Breast epithelium (tissue), 3 donors: ENCODE results near the gene RNF31.

Source experiments
- POLR2A ChIP-seq: fragments of 450-650 bp; IDR thresholded peaks from one replicate; pipeline ENCODE4 v1.6.1; 2016; ENCODE audit warnings: antibody characterized with exemption, mild to moderate bottlenecking, moderate library complexity
- TF ChIP-seq, protein P1 (sequence below), 3 donors: fragments of 450-650 bp; IDR thresholded peaks; one replicate each; pipeline ENCODE4 v1.5.1; 2016 to 2017; ENCODE audit warnings: antibody characterized with exemption in 3 of 3, mild to moderate bottlenecking in 3 of 3, moderate library complexity in 3 of 3

- TF ChIP-seq, protein P1, sequence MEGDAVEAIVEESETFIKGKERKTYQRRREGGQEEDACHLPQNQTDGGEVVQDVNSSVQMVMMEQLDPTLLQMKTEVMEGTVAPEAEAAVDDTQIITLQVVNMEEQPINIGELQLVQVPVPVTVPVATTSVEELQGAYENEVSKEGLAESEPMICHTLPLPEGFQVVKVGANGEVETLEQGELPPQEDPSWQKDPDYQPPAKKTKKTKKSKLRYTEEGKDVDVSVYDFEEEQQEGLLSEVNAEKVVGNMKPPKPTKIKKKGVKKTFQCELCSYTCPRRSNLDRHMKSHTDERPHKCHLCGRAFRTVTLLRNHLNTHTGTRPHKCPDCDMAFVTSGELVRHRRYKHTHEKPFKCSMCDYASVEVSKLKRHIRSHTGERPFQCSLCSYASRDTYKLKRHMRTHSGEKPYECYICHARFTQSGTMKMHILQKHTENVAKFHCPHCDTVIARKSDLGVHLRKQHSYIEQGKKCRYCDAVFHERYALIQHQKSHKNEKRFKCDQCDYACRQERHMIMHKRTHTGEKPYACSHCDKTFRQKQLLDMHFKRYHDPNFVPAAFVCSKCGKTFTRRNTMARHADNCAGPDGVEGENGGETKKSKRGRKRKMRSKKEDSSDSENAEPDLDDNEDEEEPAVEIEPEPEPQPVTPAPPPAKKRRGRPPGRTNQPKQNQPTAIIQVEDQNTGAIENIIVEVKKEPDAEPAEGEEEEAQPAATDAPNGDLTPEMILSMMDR (IDR thresholded peaks at IDR 0.05), result no peak
- TF ChIP-seq POLR2A, result no peak
Measured at GRCh38 chr14:24143511-24143910, 3.8 kb upstream of the RNF31 start.
